ENCODE measurements around the gene SLMAP.

SLMAP gene

DNA sequence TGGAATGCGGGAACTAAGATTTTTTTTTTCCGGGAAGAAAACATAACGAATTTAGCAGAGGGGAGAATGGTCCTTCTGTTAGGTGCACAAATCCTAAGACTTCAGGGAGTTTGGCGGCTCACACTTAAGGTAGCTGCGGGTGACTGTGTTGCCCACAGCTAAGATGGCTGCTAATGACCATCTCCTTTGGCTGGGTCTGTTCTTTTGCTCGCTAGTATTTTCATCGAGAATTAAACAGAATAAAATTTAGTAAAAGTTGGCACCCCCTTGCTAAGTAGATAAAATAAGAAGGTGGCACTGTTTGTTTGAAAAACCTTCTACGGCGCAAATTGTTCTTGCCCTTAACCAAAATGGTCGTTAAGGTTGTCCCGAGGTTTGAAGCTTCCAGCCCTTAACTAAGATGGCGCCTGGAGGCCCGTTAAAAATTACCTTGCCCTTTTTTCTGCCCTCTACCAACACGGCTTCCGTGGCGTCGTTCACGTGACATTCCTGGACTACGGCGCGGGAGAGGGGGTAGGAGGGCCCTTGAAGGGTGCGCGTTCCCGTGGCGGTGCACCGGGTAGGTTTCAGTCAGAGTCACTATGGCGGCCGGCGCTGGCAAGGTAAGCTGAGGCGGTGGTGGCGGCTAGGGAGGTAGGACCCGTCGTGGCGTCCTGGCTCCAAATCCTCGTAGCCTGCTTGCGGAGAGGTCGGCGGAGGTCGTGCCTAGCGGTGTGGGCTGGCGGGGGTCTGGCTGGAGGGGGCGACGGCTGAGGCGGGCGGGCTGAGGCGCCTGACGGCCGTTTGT, at the start of gene SLMAP:
TSS of gene SLMAP (plus strand) at position 569 of the 787 bp plus-strand sequence. CDS start 1,343 bp downstream, outside the sequence.
- Mint-ChIP-seq H3K36me3 (ENCODE audit: low read depth) (peaks cover 45% of the 10 kb centered on the region), H3K4me3 (peak within 1 kb of the TSS; percentile 97), H3K9me3 (no peaks in the 10 kb centered on the region), H3K4me1 (ENCODE audit: low read depth) (peaks cover 44% of the 10 kb centered on the region), H3K27me3 (no peaks in the 10 kb centered on the region), H3K27ac (peak within 1 kb of the TSS; percentile 96)
- DNase-seq = peak; percentile 94

GRCh38 chr3:57706462-57706861, 49.6 kb upstream of the SLMAP start:
- no peak for DNase-seq

GRCh38 chr3:57709031-57709430, 47.1 kb upstream of the SLMAP start:
- no peaks in the 10 kb centered on the region for H3K27me3 Mint-ChIP-seq
- H3K36me3 Mint-ChIP-seq (ENCODE audit: low read depth) = no peaks in the 10 kb centered on the region
- H3K4me3 Mint-ChIP-seq = no peak overlapping the region
- no peaks in the 10 kb centered on the region for H3K9me3 Mint-ChIP-seq
- H3K4me1 Mint-ChIP-seq (ENCODE audit: low read depth) = peaks cover 2% of the 10 kb centered on the region
- no peak overlapping the region for H3K27ac Mint-ChIP-seq
- DNase-seq = no peak

More at GRCh38 chr3:57706462-57706861, 49.6 kb upstream of the SLMAP start:
- no peak overlapping the region for H3K4me3 Mint-ChIP-seq
- H3K9me3 Mint-ChIP-seq = no peaks in the 10 kb centered on the region
- no peaks in the 10 kb centered on the region for H3K27me3 Mint-ChIP-seq
- no peaks in the 10 kb centered on the region for H3K36me3 Mint-ChIP-seq (ENCODE audit: low read depth)
- H3K4me1 Mint-ChIP-seq (ENCODE audit: low read depth) = peaks cover 2% of the 10 kb centered on the region
- no peak overlapping the region for H3K27ac Mint-ChIP-seq

DNA sequence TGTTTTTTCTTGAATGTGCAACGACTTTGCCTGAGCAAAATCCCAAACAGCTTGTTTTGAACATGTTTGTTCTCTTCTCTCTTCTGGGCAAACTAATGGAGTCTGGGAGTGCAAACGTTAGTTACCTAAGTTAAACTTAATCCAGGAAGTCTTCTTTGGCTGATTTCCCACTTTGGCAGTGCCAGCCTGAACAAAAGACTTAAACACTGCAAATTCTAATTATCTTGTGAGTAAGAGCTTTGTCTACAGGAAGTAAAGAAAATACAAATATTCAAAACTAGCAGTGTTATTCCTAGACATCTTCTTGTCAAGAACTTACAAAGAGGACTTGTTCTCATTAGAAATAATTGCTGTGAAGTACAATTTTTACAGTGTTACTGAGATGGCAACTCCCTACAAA, 46.5 kb upstream of the SLMAP start:
- H3K27ac Mint-ChIP-seq = no peak overlapping the region
- no peak overlapping the region for H3K4me3 Mint-ChIP-seq
- no peaks in the 10 kb centered on the region for H3K27me3 Mint-ChIP-seq
- no peaks in the 10 kb centered on the region for H3K9me3 Mint-ChIP-seq
- H3K36me3 Mint-ChIP-seq (ENCODE audit: low read depth) = no peaks in the 10 kb centered on the region
- no peak for DNase-seq
- peaks cover 2% of the 10 kb centered on the region for H3K4me1 Mint-ChIP-seq (ENCODE audit: low read depth)

DNA sequence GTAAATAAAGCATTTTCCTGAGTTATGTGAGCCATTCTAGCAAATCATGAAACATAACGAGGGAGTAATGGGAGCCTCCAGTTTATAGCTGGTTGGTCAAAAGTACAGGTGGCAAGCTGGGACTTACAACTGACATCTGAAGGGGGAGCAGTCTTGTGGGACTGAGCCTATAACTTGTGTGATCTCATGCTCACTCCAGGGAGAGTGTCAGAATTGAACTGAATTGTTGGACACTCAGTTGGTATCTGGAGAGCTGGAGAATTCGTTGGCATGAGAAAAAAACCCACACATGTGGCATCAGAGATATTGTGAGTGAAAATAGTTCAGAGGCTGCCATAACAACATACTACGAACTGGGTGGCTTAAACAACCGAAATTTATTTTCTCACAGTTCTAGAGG, 40.4 kb upstream of the SLMAP start:
- Mint-ChIP-seq H3K27ac (no peak overlapping the region), H3K27me3 (no peaks in the 10 kb centered on the region), H3K36me3 (ENCODE audit: low read depth) (no peaks in the 10 kb centered on the region), H3K4me3 (no peak overlapping the region), H3K9me3 (no peaks in the 10 kb centered on the region), H3K4me1 (ENCODE audit: low read depth) (no peaks in the 10 kb centered on the region)
- DNase-seq = no peak

DNA sequence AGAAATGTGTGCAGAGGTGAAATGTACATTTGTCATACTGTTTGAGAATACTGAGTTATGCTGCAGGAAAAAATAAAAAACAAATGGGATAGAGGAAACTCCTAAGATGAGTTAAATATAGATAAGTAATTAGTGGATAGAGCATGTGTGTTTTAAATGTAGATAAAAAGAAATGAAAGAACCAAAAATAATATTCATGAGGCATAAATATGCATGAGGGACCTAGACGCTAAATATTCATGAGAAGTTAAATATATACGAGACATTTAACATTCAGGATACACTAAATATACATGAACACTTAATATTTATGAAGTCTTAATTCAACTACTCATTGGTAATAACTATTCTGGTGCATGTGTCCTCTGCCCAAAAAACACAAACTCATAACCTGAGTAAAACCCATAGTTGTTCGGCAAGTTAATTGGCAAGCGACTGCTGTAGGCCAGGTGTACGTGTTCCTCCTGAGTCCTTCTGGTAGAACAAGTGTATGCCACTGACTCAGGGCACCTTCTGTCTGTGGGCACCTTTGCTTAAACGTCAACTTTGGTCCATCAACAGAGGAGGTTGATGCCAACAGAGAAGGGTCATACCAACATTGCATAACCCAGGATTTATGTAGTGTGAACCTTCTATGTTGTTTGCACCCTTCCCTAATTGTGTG, 38.8 kb upstream of the SLMAP start:
- no peak overlapping the region for H3K27ac Mint-ChIP-seq
- H3K9me3 Mint-ChIP-seq = no peaks in the 10 kb centered on the region
- no peaks in the 10 kb centered on the region for H3K27me3 Mint-ChIP-seq
- H3K4me1 Mint-ChIP-seq (ENCODE audit: low read depth) = no peaks in the 10 kb centered on the region
- DNase-seq = no peak
- H3K4me3 Mint-ChIP-seq = no peak overlapping the region
- H3K36me3 Mint-ChIP-seq (ENCODE audit: low read depth) = no peaks in the 10 kb centered on the region

- Mint-ChIP-seq H3K4me3 (no peak overlapping the region), H3K9me3 (no peaks in the 10 kb centered on the region), H3K27ac (no peak overlapping the region), H3K36me3 (ENCODE audit: low read depth) (no peaks in the 10 kb centered on the region), H3K27me3 (no peaks in the 10 kb centered on the region), H3K4me1 (ENCODE audit: low read depth) (no peaks in the 10 kb centered on the region)
- no peak for DNase-seq
Measured at GRCh38 chr3:57718118-57718517, 38.0 kb upstream of the SLMAP start.

DNA sequence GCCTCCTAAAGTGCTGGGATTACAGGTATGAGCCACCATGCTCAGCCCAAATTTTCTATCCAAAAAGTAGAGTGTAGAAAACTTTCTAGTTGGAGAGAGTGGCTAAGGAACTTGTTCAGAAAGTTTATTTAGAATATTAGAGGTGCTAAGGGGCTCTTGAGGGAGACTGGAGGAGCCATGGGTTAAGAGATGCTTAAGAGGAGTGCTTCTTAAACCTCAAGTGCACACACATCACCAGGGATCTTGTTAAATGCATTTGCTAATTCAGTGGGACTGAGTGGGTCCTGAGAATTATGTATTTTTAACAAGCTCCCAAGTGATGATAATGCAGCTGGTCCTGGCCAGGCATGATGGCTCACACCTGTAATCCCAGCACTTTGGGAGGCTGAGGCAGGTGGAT, 29.7 kb upstream of the SLMAP start:
- H3K9me3 Mint-ChIP-seq = no peaks in the 10 kb centered on the region

DNA sequence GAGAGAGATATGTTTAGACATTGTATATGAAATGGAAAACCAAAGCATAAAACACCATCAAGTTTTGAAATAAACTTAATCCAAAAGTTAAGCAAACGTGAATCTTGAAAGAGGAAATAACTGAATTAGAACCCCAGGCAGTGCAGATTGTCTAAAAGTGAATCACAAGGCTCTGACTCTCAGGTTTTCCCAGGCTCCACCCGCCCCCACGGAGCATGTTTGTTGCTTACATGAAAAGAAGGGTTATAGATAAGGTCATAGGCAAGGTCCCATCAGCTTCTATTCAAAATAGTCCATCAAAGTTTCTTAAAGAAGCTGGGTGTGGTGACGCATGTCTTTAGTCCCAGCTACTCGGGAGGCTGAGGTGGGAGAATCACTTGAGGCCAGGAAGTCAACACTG, 29.0 kb upstream of the SLMAP start:
- Mint-ChIP-seq H3K4me3 (no peak overlapping the region), H3K27me3 (no peaks in the 10 kb centered on the region), H3K9me3 (no peaks in the 10 kb centered on the region), H3K27ac (no peak overlapping the region), H3K4me1 (ENCODE audit: low read depth) (no peaks in the 10 kb centered on the region), H3K36me3 (ENCODE audit: low read depth) (no peaks in the 10 kb centered on the region)
- DNase-seq = no peak

More for the DNA sequence above, 29.7 kb upstream of the SLMAP start:
- Mint-ChIP-seq H3K4me1 (ENCODE audit: low read depth) (no peaks in the 10 kb centered on the region), H3K36me3 (ENCODE audit: low read depth) (no peaks in the 10 kb centered on the region), H3K27ac (no peak overlapping the region), H3K4me3 (no peak overlapping the region), H3K27me3 (no peaks in the 10 kb centered on the region)
- no peak for DNase-seq

GRCh38 chr3:57729334-57730045, 26.6 kb upstream of the SLMAP start:
- Mint-ChIP-seq H3K27ac (no peak overlapping the region), H3K4me3 (no peak overlapping the region), H3K9me3 (no peaks in the 10 kb centered on the region), H3K4me1 (ENCODE audit: low read depth) (no peaks in the 10 kb centered on the region), H3K27me3 (no peaks in the 10 kb centered on the region), H3K36me3 (ENCODE audit: low read depth) (no peaks in the 10 kb centered on the region)
- no peak for DNase-seq

DNA sequence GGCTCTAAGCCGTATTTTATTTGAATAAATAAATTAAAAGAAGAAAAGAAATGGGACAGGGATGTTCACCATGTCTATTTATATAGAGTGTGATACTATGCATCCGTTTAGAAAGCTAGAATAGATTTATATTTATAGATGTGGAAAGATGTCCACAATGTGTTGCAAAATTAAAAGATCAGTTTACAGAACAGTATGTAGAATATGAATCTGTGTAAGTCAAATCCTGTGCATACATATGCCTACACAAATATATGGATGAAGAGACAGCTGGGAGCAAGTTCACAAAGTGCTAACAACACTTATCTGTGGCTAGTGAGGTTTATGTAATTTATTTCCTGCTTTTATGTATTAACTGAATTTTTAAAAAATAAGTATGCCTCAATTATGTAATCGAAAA, 25.4 kb upstream of the SLMAP start:
- no peak for DNase-seq
- no peak overlapping the region for H3K27ac Mint-ChIP-seq
- H3K4me1 Mint-ChIP-seq (ENCODE audit: low read depth) = no peaks in the 10 kb centered on the region
- H3K27me3 Mint-ChIP-seq = no peaks in the 10 kb centered on the region
- H3K9me3 Mint-ChIP-seq = no peaks in the 10 kb centered on the region
- H3K4me3 Mint-ChIP-seq = no peak overlapping the region
- H3K36me3 Mint-ChIP-seq (ENCODE audit: low read depth) = no peaks in the 10 kb centered on the region

DNA sequence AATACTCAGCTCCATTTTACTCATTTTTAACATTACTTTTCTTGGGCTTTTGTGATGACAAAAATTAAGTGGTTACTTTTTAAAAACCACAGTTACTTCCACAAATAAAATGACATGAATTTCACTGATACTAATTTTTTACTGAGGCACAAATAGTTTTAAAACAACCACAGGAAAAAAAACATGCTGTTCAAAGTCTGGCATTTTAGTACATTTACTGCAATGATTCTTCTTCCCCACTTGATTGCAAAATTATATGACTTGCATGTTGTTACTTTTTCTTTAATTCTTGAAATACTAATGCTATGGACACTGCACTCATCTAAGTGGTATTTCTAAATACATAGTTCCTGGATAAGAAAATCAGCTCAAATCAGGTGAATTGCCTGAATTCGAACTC, 24.8 kb upstream of the SLMAP start:
- no peak overlapping the region for H3K27ac Mint-ChIP-seq
- no peak for DNase-seq
- no peaks in the 10 kb centered on the region for H3K4me1 Mint-ChIP-seq (ENCODE audit: low read depth)
- no peaks in the 10 kb centered on the region for H3K36me3 Mint-ChIP-seq (ENCODE audit: low read depth)
- no peak overlapping the region for H3K4me3 Mint-ChIP-seq
- H3K9me3 Mint-ChIP-seq = no peaks in the 10 kb centered on the region
- H3K27me3 Mint-ChIP-seq = no peaks in the 10 kb centered on the region

DNA sequence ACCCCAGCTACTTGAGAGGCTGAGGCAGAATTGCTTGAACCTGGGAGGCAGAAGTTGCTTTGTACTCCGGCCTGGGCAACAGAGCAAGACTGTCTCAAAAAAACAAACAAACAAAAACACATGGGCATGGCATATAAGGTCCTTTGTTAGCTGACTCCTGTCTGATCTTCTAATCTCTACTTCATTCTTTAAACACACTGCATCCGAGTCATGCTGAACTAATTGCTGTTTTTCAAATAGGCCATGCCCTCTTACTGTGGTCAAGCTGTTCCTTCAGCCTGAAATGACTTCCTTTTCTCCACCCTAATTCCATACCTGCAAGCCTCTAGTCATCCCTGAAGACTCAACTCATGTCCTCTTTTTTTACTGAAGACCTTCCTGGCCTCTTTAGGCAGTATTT, 22.3 kb upstream of the SLMAP start:
- Mint-ChIP-seq H3K4me1 (ENCODE audit: low read depth) (no peaks in the 10 kb centered on the region), H3K9me3 (no peaks in the 10 kb centered on the region), H3K27me3 (no peaks in the 10 kb centered on the region), H3K27ac (no peak overlapping the region), H3K4me3 (no peak overlapping the region), H3K36me3 (ENCODE audit: low read depth) (no peaks in the 10 kb centered on the region)
- no peak for DNase-seq

DNA sequence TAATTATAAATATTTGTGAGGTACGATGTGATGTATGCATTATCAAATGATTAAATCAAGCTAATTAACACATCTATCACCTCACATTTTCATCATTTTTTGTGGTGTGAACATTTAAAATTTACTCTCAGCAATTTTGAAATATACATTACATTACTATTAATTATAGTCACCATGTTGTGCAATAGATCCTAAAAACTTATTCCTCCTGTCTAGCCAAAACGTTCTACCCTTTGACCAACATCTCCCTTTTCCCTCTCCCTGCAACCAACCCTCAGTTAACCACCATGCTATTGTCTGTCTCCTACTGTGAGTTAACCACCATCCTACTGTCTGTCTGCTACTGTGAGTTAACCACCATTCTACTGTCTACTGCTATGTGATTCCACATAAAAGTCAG, 20.7 kb upstream of the SLMAP start:
- Mint-ChIP-seq H3K9me3 (no peaks in the 10 kb centered on the region), H3K27me3 (no peaks in the 10 kb centered on the region), H3K27ac (no peak overlapping the region), H3K4me1 (ENCODE audit: low read depth) (no peaks in the 10 kb centered on the region), H3K4me3 (no peak overlapping the region), H3K36me3 (ENCODE audit: low read depth) (no peaks in the 10 kb centered on the region)
- DNase-seq = no peak

GRCh38 chr3:57737840-57738239, 18.3 kb upstream of the SLMAP start:
- Mint-ChIP-seq H3K9me3 (no peaks in the 10 kb centered on the region), H3K4me3 (no peak overlapping the region), H3K4me1 (ENCODE audit: low read depth) (no peaks in the 10 kb centered on the region), H3K27ac (no peak overlapping the region), H3K27me3 (no peaks in the 10 kb centered on the region), H3K36me3 (ENCODE audit: low read depth) (no peaks in the 10 kb centered on the region)
- no peak for DNase-seq
